Measurements from ENCODE around the gene SCRN2.
A peak's percentile ranks its signal among the peaks of the same experiment; 100 is the strongest.

SCRN2 gene

GRCh38 chr17:47871048-47871447 is 30.0 kb upstream of the SCRN2 start:
- no peak for DNase-seq

DNA sequence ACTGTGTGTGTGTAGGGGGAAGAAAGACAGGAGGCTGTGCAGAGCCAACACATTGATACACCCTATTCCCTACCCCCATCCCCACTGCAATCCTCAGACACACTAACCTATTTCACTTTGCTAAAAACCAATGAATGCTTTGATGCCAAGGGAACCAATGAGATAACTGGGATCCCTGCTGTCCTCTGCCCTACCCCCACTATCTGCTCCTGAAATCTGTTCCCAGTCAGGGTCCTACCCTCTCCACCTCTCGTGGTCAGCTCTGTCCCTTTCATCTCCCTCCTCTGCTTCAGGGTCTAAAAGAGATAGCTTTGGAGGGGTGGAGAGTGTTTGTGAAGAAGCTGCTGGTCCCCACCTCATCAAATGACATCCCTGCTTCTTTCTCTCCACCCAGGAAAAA is 29.0 kb upstream of the SCRN2 start:
- no peak for DNase-seq

DNA sequence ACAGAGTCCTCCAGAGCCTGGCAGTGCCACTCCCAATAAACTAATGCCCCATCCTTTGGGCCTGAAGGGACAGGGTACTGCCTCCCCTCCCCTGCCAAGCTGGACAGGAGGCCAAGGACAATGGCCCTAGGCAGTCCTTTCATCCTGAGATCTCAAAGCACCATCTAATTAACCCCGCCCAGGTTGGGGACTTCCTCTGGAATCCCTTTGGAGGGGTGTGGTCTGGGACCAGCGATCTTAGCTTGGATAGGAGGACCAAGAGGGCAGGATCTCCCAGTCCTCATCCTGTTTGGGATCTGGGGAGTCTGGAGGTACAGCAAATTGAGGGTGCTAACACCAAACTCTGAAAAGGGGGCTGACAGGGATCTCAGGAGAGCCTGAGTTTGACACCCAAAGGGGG is 28.0 kb upstream of the SCRN2 start:
- DNase-seq: no peak

GRCh38 chr17:47867813-47868533 is 26.9 kb upstream of the SCRN2 start:
- DNase-seq: no peak

DNA sequence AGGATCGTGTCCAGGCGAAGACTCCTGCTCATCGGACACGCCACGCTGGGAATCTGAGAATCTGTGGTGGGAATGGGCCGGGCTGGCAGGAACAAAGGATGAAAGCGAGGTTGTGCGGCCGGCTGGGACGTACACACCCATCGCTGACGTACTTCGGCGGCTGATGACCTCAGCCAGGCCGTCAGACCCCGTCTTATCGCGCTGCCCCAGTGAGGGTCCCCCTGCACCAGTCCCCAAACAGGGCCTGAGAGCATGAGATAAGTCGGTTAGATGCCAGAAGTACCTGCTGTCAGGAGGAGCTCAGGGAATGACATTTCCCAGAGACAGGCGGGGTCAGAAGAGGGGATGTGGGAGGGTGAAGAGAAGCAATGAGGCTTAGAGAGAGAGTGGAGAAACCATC is 25.9 kb upstream of the SCRN2 start:
- no peak for DNase-seq

- DNase-seq: no peak
Measured at GRCh38 chr17:47864791-47865216, 23.7 kb upstream of the SCRN2 start.

DNA sequence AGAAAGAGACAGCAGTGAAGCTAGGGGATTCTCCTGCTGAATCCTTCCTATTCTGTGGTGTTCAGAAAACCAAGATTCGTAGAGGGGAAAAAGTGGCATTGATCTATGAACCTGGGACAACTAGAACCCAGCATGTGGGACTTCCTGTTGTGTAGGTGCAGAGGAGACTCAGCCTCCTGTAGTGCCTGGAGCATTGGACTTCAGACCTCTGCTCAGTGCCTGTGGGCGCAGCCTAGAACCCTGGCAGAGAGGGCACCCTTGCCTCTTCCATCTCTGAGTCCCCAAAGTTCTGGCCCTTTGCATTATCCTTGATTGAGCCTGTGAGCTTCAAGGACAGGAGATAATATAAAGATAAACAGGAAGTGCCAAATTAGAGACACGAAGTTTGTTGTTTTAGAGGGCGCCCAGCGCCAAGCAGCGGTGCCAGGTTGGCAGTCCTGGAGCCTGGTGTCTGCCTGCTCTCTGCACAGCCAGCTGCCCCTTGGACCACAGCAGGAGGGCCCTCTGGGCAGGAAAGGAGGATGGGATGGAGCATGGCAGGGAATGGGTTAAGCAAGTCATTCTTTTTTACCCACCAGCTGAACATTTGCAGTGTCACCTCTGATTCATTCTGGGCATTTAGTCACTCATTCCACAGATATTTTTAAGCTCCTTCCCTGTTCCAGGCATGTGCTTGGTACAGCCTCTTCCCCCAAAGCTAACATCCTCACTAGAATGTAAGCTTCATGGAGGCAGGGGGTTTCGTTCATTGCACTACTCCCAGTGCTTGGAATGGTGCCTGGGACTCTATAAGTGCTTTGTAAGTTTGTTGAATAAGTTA is 21.8 kb upstream of the SCRN2 start:
- DNase-seq: no peak

GRCh38 chr17:47860386-47860785 is 19.3 kb upstream of the SCRN2 start:
- no peak for DNase-seq

GRCh38 chr17:47857551-47858455 is 16.7 kb upstream of the SCRN2 start:
- no peak for DNase-seq

DNA sequence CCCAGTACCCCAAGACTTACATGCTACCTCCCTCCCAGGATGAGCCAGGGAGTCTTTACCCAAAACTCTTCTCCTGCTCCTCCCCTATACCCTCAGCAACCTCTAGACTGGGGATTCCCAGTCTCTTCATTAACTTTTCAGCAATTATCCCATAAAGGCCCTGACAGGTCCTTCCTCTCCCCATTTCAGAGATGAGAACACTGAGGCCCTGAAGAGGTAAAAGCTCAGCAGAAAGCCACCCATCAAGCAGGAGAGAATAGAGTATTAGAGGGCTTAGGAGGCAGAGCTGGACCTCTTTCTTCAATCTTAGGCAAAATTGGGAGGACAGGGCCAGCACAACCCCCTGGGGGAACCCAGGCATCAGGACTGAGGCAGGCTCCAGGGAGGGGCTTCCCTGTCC is 15.8 kb upstream of the SCRN2 start:
- DNase-seq: no peak

- no peak for DNase-seq
Measured at GRCh38 chr17:47855737-47856136, 14.7 kb upstream of the SCRN2 start.

DNA sequence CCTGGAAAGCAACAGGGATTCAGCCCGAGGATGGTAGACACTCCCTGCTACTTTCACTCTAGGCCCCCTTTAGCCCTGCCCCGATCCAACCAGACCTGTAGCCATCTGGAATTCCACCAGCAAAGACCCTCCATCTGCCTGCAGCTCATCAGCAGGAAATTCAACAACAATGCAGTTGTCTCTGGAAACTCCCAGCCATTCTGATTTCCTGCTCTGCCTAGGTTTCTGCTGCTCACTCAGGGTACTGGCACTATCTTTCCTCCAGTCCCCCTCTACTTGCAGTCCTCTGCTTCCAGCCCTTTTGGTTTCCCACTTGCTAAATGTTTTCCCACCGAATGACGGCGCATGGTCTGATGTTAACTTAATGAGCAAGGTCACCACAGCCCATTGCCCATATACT is 12.5 kb upstream of the SCRN2 start:
- DNase-seq: no peak

- DNase-seq: no peak
Measured at GRCh38 chr17:47852113-47852949, 11.3 kb upstream of the SCRN2 start.

DNA sequence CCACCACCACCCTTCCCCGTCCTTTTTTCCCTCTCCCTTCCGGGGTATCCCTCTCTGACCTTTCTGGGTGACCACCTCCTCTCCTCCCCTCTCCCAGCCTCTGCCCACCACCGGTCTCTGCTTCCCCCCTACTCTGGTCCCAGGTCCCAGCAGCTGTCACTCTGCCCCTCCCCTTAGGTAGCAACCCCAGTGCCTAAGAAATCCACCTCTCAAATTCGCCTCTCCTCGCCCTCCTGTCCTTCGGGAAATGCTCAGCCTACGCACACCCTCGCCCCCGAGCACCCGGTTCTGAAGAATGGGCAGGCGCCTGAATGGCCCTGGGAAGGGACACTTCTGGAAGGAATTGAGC is 10.7 kb upstream of the SCRN2 start:
- DNase-seq: no peak

GRCh38 chr17:47850692-47851573 is 9.9 kb upstream of the SCRN2 start, which contains the start of gene SP6:
Gene SP6, minus strand, starts transcription at chr17:47851163. Its CDS starts 2,734 bp downstream, at chr17:47848429.
- peak; percentile 77 for DNase-seq

DNA sequence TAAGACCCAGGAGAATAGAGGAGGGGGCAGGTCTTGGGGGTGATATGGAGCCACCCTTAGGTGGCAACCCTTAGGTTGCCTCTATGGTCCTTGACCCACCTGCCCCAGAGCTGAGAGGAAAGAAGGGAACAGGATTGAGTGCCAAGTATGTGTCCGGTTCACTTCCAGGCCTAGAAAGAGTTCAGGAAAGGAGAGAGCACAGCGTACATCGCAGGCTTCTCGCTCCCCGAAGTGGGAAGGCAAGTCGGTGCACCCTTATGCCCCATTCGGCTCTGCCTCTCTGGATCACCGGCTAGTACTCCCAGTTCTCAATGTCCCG is 9.3 kb upstream of the SCRN2 start:
- DNase-seq: no peak

DNA sequence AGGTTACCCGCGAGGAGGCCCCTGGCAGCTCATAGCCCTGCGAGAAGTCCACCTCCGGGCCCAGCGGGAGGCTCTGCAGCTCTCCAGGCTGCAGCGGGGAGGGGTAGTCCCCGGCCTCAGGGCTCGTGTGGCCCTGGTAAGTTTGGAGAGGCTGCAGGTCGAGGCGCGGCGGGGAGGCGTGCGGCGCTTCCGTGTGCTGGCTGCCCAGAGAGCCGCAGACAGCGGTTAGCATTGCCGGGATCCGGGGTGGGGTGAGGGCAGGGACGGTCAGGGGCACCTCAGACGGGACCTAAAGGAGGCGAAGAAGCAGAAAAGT is 7.1 kb upstream of the SCRN2 start:
- no peak for DNase-seq

DNA sequence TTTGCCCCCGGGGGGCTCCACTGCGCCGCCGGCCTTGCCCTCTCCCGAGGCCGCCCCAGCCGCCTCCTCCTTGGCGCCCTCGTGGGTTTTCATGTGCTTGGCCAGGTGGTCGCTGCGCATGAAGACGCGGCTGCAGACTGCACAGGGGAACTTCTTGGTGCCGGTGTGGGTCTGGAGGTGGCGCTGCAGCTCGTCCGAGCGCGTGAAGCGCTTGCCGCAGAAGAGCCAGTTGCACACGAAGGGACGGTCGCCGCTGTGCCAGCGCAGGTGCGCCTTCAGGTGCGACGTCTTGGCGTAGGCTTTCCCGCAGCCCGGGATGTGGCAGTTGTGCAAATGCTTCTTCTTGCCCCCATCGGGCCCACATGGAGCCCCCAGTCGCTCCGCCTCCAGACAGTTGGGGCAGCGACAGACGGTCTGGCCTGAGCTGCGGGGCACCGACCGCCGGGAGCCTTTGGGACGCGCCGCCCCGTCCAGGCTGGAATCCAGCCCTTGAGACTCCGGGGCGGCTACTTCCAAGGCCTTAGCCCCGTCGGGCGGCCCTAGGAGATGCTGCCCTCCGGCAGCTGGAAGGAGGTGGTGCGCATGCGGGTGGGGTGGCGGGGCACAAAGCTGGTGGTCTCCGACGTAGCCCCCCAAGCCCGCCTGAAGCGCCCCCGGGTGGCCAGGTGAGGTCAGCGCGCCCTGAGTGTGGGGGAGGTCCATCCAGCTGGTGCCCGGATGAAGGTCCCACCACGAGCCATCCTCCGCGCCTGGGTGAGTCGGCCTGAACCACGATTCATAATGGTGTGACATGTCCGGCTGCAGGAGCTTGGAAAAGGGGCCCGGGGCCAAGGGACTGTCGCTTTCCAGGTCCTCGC is 6.5 kb upstream of the SCRN2 start:
- DNase-seq: no peak

GRCh38 chr17:47846716-47847340 is 5.8 kb upstream of the SCRN2 start:
- DNase-seq: no peak

GRCh38 chr17:47845716-47846075 is 4.6 kb upstream of the SCRN2 start:
- DNase-seq: no peak
